Measurements from ENCODE around the gene PCBD1.

DNA sequence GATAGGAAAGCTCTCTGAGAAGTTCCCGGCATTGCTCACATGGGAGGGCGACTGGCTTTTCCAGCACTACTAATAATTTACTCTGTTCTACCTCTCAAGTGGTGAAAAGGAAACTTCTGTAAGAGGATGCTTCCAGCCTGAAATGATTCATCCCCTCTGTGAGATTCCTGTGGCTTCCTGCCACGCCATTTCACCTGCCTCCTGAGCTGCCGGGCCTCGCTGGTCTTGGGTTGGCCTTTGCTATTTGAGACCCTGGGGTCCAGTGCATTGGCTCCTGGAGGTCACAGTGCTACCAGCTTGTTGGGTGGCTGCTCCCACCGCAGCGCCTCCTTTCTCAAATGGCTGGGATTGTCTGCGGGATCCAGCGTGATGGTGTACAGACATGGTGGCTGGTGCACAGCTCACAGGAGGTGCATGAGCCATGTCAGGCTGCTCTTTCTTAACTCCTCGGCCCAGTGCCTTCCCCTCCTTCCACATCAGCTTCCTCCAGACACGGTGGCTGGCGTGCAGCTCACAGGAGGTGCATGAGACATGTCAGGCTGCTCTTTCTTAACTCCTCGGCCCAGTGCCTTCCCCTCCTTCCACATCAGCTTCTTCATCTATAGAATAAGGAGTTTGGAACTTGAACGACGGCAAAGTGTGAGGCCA is 42.9 kb upstream of the PCBD1 start:
- TF ChIP-seq, protein P1, sequence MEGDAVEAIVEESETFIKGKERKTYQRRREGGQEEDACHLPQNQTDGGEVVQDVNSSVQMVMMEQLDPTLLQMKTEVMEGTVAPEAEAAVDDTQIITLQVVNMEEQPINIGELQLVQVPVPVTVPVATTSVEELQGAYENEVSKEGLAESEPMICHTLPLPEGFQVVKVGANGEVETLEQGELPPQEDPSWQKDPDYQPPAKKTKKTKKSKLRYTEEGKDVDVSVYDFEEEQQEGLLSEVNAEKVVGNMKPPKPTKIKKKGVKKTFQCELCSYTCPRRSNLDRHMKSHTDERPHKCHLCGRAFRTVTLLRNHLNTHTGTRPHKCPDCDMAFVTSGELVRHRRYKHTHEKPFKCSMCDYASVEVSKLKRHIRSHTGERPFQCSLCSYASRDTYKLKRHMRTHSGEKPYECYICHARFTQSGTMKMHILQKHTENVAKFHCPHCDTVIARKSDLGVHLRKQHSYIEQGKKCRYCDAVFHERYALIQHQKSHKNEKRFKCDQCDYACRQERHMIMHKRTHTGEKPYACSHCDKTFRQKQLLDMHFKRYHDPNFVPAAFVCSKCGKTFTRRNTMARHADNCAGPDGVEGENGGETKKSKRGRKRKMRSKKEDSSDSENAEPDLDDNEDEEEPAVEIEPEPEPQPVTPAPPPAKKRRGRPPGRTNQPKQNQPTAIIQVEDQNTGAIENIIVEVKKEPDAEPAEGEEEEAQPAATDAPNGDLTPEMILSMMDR (IDR thresholded peaks at IDR 0.05), result no peak
- TF ChIP-seq POLR2A (IDR thresholded peaks at IDR 0.05) (no peak), POLR2AphosphoS5 (IDR thresholded peaks at IDR 0.05) (no peak)
